Cardiac fibroblast (primary cell): ENCODE measurements around the gene CFAP97D1.

Experiments
- DNase-seq, 2 donors: peaks; one replicate each; pipeline versions ENCODE4 v3.0.0 to v3.0.0-alpha.2; 2010; ENCODE audit warnings: low read depth in 2 of 2
- H3K4me3 ChIP-seq, 2 donors: replicated peaks in 1 of 2; 1 replicate in 1 of 2; 2 replicates in 1 of 2; pipeline ENCODE4 v1.5.1; 2011; ENCODE audit warnings: low read depth in 2 of 2, low read length in 2 of 2, mild to moderate bottlenecking in 2 of 2, moderate library complexity in 1 of 2
- TF ChIP-seq, protein P1 (sequence below): IDR thresholded peaks from one replicate; pipeline ENCODE4 v1.5.1; 2011; ENCODE audit warnings: low read depth, mild to moderate bottlenecking, low read length, inconsistent platforms

The CFAP97D1 gene

DNA sequence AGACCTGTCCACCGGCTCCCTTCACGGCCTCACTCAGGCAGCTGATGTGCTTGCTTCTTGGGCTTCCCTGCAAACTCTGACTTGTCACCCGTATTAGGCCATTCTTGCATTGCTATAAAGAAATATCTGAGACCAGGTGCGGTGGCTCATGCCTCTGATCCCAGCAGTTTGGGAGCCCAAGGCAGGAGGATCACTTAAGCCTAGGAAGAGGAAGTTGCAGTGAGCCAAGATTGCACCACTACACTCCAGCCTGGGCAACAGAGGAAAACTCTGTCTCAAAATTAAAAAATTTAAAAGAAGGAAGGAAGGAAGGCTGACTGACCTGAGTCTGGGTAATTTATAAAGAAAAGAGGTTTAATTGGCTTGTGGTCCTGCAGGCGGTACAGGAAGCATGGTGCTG, 38.6 kb upstream of the CFAP97D1 start:
- no peak for DNase-seq
- TF ChIP-seq, protein P1, sequence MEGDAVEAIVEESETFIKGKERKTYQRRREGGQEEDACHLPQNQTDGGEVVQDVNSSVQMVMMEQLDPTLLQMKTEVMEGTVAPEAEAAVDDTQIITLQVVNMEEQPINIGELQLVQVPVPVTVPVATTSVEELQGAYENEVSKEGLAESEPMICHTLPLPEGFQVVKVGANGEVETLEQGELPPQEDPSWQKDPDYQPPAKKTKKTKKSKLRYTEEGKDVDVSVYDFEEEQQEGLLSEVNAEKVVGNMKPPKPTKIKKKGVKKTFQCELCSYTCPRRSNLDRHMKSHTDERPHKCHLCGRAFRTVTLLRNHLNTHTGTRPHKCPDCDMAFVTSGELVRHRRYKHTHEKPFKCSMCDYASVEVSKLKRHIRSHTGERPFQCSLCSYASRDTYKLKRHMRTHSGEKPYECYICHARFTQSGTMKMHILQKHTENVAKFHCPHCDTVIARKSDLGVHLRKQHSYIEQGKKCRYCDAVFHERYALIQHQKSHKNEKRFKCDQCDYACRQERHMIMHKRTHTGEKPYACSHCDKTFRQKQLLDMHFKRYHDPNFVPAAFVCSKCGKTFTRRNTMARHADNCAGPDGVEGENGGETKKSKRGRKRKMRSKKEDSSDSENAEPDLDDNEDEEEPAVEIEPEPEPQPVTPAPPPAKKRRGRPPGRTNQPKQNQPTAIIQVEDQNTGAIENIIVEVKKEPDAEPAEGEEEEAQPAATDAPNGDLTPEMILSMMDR = no peak
- no peak overlapping the region for H3K4me3 ChIP-seq

GRCh38 chr17:43745541-43745940, 34.7 kb upstream of the CFAP97D1 start:
- DNase-seq = no peak
- no peak overlapping the region for H3K4me3 ChIP-seq
- TF ChIP-seq, protein P1 = no peak

DNA sequence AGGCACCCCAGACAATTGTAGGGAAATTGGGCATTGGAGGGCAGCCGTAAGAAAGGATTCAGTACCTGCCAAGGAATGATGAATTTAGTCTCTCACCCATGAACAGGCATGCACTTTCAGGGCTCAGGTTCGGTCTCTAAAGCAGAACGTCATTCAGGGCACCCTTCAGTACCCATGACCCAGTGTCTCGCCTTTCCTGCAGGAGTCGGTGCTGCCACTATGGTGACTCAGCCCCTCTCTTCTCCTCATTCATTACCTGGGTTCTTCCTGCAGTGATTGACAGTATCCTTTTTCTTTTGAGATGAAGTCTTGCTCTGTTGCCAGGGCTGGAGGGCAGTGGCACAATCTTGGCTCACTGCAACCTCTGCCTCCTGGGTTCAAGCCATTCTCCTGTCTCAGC, 30.1 kb upstream of the CFAP97D1 start:
- no peak overlapping the region for H3K4me3 ChIP-seq
- no peak for DNase-seq
- TF ChIP-seq, protein P1 = no peak

- DNase-seq = peak in 1 of 2 donors; percentile 64
- H3K4me3 ChIP-seq = no peak overlapping the region
- TF ChIP-seq, protein P1 = no peak
These were observed 26.6 kb upstream of the CFAP97D1 start for GRCh38 chr17:43753493-43754129.

DNA sequence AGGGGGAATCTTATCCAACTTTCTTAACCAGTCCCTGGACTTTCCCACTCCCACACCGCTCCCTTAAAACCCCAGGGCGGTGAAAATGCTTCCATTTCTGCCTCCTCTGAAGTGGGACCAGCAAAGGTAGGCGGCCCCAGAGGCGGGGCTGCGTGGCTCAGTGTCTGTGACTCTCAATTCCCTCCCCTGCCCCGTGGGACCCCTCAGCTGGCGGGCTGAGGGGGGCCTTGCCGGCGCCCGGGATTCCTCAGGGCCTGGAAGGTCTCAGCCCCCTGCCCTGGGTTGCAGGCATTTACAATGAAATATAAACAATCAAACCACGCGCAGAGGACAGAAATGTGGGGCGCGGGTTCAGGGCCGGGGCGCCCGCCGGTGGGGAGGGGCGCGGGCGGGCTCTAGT, 25.3 kb upstream of the CFAP97D1 start:
- no peak overlapping the region for H3K4me3 ChIP-seq
- TF ChIP-seq, protein P1 = no peak
- no peak for DNase-seq

DNA sequence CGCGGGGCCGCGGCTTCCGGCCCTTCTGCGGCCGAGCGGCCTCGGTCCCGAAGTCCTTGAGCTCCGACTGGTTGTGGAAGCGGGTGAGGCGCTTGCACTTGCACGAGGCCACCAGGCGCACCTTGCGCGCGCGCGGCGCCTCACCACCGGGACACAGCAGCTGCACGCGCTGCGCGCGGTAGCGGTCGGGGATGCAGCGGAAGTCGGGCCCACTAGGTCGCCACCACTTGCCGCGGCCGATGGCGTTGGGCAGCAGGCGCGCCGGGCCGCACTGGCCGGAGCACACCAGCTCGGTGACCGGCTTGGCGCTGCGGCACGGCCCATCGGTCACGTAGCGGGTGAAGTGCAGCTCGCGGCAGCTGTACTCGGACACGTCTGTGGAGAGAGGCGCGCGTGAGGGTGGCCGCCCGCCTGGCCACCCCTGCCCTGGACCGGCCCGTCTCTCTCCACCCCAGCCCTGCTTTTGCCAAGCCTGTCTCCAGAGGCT, 24.8 kb upstream of the CFAP97D1 start:
- no peak overlapping the region for H3K4me3 ChIP-seq
- peak; percentile 27 to 30 for DNase-seq
- TF ChIP-seq, protein P1 = no peak

DNA sequence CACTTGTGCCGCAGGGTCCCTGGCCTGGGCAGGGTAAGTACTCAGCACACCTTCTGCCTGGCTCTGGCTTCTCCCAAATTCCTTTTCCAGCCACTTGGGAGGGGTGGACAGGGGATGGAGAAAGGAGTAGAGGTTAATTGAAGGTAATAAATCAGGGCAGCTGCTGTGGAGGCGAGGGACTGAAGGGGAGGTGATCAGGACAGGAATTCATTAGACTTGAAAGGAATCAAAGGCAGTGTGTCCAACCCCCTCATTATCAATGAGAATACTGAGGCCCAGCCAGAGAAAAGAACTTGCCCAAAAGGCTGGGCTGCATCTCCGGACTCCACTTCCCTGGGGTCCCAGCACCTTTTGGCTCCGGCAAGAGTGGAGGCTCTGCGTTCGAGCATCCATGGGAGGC, 24.0 kb upstream of the CFAP97D1 start:
- TF ChIP-seq, protein P1 = no peak
- no peak overlapping the region for H3K4me3 ChIP-seq
- DNase-seq = no peak
